Cardiac fibroblast (primary cell): ENCODE results near the gene OTUD1.

Experiments
- DNase-seq, 2 donors: peaks; one replicate each; pipeline versions ENCODE4 v3.0.0 to v3.0.0-alpha.2; 2010; ENCODE audit warnings: low read depth in 2 of 2
- H3K4me3 ChIP-seq, 2 donors: replicated peaks in 1 of 2; 1 replicate in 1 of 2; 2 replicates in 1 of 2; pipeline ENCODE4 v1.5.1; 2011; ENCODE audit warnings: low read depth in 2 of 2, low read length in 2 of 2, mild to moderate bottlenecking in 2 of 2, moderate library complexity in 1 of 2
- TF ChIP-seq, protein P1 (sequence below): IDR thresholded peaks from one replicate; pipeline ENCODE4 v1.5.1; 2011; ENCODE audit warnings: low read depth, mild to moderate bottlenecking, low read length, inconsistent platforms

The OTUD1 gene

DNA sequence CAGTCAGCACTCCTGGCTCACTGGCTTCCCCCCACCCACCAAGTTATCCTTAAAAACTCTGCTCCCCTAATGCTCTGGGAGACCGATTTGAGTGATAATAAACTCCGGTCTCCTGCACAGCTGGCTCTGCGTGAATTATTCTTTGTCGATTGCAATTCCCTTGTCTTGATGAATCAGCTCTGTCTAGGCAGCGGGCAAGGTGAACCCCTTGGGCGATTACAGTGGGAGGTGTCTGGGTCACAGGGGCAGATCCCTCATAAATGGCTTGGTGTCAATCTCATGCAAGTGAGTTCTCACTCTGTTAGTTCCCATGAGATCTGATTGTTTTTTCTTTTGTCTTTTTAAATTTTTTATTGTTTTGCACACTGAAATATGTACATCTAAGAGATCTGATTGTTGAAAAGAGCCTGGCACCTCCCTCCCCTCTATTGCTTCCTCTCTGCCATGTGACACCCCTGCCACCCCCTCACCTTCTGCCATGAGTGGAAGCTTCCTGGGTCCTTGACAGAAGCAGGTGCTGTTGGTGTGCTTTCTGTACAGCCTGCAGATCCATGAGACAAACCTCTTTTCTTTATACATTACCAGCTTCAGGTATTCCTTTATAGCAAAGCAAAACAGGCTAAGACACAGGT, 20.5 kb downstream of the OTUD1 start:
- no peak overlapping the region for H3K4me3 ChIP-seq
- no peak for DNase-seq
- TF ChIP-seq, protein P1, sequence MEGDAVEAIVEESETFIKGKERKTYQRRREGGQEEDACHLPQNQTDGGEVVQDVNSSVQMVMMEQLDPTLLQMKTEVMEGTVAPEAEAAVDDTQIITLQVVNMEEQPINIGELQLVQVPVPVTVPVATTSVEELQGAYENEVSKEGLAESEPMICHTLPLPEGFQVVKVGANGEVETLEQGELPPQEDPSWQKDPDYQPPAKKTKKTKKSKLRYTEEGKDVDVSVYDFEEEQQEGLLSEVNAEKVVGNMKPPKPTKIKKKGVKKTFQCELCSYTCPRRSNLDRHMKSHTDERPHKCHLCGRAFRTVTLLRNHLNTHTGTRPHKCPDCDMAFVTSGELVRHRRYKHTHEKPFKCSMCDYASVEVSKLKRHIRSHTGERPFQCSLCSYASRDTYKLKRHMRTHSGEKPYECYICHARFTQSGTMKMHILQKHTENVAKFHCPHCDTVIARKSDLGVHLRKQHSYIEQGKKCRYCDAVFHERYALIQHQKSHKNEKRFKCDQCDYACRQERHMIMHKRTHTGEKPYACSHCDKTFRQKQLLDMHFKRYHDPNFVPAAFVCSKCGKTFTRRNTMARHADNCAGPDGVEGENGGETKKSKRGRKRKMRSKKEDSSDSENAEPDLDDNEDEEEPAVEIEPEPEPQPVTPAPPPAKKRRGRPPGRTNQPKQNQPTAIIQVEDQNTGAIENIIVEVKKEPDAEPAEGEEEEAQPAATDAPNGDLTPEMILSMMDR: no peak

DNA sequence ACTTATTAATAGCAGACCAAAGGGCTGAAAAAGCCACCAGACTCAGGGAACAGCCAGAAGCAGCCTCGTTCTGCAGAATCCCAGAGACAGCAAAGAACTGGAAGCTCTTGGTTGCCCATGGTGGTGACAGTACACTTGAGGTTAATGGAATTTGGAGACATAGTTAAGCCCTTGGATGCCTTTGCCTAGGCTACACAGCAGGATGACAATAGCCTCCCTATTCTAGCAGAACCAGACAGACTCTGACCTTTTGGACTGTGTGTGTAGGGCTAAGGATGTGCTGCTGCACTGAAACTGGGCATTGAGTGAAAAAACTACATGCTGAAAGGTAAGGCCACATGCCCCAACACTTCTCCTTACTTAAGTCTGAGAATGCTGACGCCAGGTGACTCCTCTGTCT, 22.7 kb downstream of the OTUD1 start:
- TF ChIP-seq, protein P1: no peak
- no peak for DNase-seq
- H3K4me3 ChIP-seq: no peak overlapping the region

DNA sequence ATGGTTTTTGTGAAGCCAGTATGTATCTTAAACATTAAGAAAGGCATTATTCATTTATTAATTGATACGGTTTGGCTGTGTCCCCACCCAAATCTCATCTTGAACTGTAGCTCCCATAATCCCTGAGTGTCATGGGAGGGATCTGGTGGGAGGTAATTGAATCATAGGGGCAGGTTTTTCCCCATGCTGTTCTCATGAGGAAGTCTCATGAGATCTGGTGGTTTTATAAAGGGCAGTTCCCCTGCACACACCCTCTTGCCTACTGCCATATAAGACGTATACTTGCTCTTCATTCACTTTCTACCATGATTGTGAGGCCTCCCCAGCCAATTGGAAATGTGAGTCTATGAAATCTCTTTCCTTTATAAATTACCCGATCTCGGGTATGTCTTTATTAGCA, 28.1 kb downstream of the OTUD1 start:
- TF ChIP-seq, protein P1: no peak
- no peak for DNase-seq
- H3K4me3 ChIP-seq: no peak overlapping the region

DNA sequence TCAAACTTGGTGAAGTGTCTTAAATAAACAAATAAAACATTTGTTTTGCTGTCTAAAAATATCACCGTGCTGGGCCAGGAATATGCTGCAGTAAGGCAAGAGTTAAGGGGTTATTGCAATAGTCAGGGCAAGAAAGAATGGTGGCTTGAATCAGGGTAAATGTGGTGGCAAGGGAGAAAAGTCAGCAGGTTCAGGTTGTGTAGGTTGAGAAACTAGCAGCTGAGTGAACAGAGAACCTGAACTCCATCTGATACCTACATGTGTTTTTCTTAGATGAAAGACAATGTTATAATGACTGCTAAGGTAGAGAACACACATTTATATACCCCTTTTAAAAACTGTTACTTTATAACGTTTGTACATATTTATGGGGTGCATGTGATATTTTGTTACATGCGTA, 28.7 kb downstream of the OTUD1 start:
- H3K4me3 ChIP-seq: no peak overlapping the region
- TF ChIP-seq, protein P1: no peak
- DNase-seq: no peak

DNA sequence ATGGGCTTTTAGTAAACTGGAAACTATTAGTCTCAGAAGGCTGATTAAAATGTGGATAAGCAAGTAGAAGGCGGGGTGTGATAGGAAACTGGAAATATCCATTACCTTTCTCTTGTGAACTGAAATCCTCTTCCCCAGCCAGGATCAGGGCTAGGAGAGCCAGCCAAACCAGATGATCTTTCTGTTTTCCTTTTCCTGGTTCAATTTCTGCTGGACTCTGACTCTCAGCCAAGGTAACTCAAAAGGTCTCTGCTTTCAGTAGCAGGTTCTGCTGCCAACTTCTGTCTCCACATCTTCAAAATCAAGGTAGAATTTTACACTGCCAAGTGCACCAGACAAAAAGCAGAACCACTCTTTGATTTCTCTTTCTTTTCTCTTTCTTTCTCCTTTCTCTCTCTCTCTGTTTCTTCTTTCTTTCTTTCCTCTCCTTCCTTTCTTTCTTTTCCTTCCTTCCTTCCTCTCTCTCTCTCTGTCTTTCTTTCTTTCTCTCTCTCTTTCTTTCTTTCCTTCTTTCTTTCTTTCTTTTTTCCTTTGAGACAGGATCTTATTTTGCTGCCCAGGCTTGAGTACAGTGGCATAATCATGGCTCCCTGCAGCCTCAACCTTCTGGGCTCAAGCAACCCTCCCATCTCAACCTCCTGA, 30.8 kb downstream of the OTUD1 start:
- TF ChIP-seq, protein P1: no peak
- no peak for DNase-seq
- H3K4me3 ChIP-seq: no peak overlapping the region

DNA sequence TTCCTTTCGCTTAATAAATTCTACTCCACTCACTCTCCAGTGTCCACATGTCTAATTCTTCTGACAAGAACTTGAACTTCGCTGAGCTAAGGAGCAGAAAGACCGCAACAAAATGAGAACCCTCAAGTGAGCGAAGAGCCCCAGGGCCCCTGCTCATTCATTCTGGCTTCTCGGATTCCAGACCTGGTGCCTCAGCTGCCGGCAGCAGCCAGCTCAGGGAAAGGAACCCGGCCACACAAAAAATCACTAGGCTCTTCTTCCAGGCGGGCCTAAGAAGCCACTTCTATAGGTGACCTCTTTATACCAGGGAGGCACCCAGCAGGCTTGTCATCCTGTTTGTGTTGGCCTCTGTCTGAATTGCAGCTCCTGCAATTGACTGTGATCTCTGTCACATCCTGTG, 33.3 kb downstream of the OTUD1 start:
- no peak for DNase-seq
- no peak overlapping the region for H3K4me3 ChIP-seq
- TF ChIP-seq, protein P1: no peak
